GM13976 (cell line): Measurements from ENCODE around the gene TIAL1.

ENCODE experiments used
- DNase-seq: peaks from one replicate; pipeline ENCODE4 v3.0.0; 2012; ENCODE audit warnings: low spot score
- CTCF ChIP-seq: IDR thresholded peaks from 2 replicates; pipeline ENCODE4 v1.5.1; 2012; ENCODE audit warnings: borderline replicate concordance, mild to moderate bottlenecking; ENCODE audit not compliant: insufficient read depth; ENCODE audit errors: extremely low read depth, missing control alignments, control extremely low read depth
- in situ Hi-C: fragments of 300-500 bp; cut with MboI; formaldehyde crosslinking; loops from one replicate; pipeline ENCODE4 v1.12.0; 2022; ENCODE audit warnings: low sequenced_read_pairs, mixed read lengths, inconsistent platforms; ENCODE audit not compliant: unreplicated experiment

Gene TIAL1

GRCh38 chr10:119549247-119549999, 47.3 kb downstream of the TIAL1 start:
- DNase-seq: no peak
- in situ Hi-C loops: no loop called here
- no peak for TF ChIP-seq CTCF

GRCh38 chr10:119546009-119546408, 50.8 kb downstream of the TIAL1 start:
- in situ Hi-C loops: no loop called here
- no peak for DNase-seq

GRCh38 chr10:119545310-119545709, 51.5 kb downstream of the TIAL1 start:
- in situ Hi-C loops: no loop called here
- DNase-seq: no peak
- TF ChIP-seq CTCF: no peak

More at GRCh38 chr10:119546009-119546408, 50.8 kb downstream of the TIAL1 start:
- TF ChIP-seq CTCF: no peak

GRCh38 chr10:119543814-119544642, 52.7 kb downstream of the TIAL1 start:
- in situ Hi-C loops: no loop called here
- no peak for TF ChIP-seq CTCF
- DNase-seq: no peak

GRCh38 chr10:119542988-119543813, 53.6 kb downstream of the TIAL1 start:
- TF ChIP-seq CTCF: peak; percentile 78
- in situ Hi-C loops: no loop called here
- DNase-seq: peak; percentile 83

- no peak for TF ChIP-seq CTCF
- DNase-seq: peak; percentile 90
Measured at GRCh38 chr10:119542357-119542987, 54.3 kb downstream of the TIAL1 start, which contains the start of gene RGS10. Gene RGS10 (minus strand): TSS chr10:119542719. CDS start chr10:119542638, 81 bp downstream.

More at GRCh38 chr10:119542357-119542987, 54.3 kb downstream of the TIAL1 start, which contains the start of gene RGS10:
- in situ Hi-C loops: no loop called here
